GM12891 (cell line): ENCODE measurements around the gene SAMSN1. TPM values are rescaled to one million over a fixed set of nuclear protein-coding genes. Genes with fewer than 3 reads are reported as not detected.

ENCODE experiments used
- DNase-seq: peaks from one replicate; pipeline ENCODE4 v3.0.0; 2011; ENCODE audit warnings: low spot score; ENCODE audit not compliant: insufficient read length
- FAIRE-seq: peaks from 2 replicates; lab custom pipeline; 2011; peaks lifted over from hg19 to GRCh38; lab: Jason Lieb, UNC
- PAX5 ChIP-seq: IDR thresholded peaks from 2 replicates; pipeline ENCODE4 v1.6.1; 2011; ENCODE audit warnings: low read length, moderate library complexity, mild to moderate bottlenecking; ENCODE audit not compliant: insufficient read depth, severe bottlenecking
- POLR2A ChIP-seq: IDR thresholded peaks from 2 replicates; pipeline ENCODE4 v1.6.1; 2011; ENCODE audit warnings: low read depth, low read length, control low read depth
- POLR2AphosphoS5 ChIP-seq: IDR thresholded peaks from 2 replicates; pipeline ENCODE4 v1.6.1; 2011; ENCODE audit warnings: low read depth, low read length, control low read depth
- POU2F2 ChIP-seq: IDR thresholded peaks from 2 replicates; pipeline ENCODE4 v1.6.1; 2011; ENCODE audit warnings: low read depth, mild to moderate bottlenecking, control low read depth, low read length, moderate library complexity
- SPI1 ChIP-seq: IDR thresholded peaks from 2 replicates; pipeline ENCODE4 v1.6.1; 2011; ENCODE audit warnings: low read depth, low read length, control low read depth
- TAF1 ChIP-seq: IDR thresholded peaks from 2 replicates; pipeline ENCODE4 v1.6.1; 2011; ENCODE audit warnings: low read depth, low read length, control low read depth
- polyA plus RNA-seq: library from polyadenylated mRNA; unstranded; fragments of >200 nt; gene quantifications from one replicate; pipeline ENCODE4 v1.2.1, GENCODE V29; 2012; ENCODE audit warnings: low read depth, missing spikeins, inconsistent platforms; ENCODE audit not compliant: missing spikeins

The SAMSN1 gene
- 61.8 TPM for polyA plus RNA-seq

DNA sequence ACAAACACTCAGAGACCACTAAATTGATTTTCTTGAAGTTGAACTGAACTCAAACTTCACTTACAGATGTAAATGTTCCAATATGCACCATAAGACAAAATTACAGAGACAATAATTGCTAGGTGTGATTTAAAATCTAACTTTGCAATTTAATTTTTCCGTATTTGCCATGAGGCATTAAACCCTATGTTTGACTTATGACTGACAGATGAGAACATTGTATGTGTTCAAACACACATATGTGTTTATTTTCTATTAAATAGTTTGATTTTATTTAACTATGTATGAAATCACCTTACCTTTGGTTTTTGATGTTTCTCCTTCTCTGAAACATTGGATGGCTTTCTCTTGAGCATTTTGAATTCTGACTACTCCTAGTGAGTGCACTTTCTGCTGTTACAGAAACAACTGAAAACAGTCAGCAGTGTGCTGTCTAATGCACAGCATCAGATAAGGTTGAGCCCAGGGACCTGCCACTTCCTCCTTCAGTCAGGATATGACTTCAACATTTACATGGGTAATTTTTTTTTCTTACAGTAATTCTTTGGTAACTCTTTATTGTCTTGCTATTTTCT, at the start of gene SAMSN1:
TSS of gene SAMSN1 (minus strand) at position 410 of the 575 bp plus-strand sequence. CDS start at position 356, 54 bp downstream.
- DNase-seq (no peak), FAIRE-seq (peak; percentile 89)
- TF ChIP-seq PAX5, result no peak
- peak; percentile 94 for TF ChIP-seq SPI1
- TF ChIP-seq POU2F2, result peak; percentile 73; the same call in 1 of the 2 replicates
- peak; percentile 95 for TF ChIP-seq TAF1
- peak; percentile 96 for TF ChIP-seq POLR2AphosphoS5
- TF ChIP-seq POLR2A, result peak; percentile 97

DNA sequence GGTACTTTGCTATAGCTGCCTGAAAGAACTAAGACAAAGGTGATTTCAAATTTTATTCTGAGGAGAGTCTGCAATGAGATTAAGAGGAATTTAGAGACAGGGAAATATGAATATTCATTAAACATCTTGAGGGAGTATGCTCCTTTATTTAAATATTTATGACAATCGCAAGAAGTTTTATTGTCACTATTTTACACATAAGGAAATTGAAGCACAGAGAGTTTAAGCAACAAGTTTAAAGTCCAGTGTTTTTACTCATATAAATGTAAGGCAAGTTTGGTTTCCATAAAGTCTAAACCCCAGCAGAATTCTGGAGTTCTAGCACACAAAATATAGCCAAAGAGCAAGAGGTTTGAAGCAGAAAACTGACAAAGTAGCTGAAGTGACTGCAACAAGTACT, 49.3 kb upstream of the SAMSN1 start:
- TF ChIP-seq TAF1 (no peak), PAX5 (no peak), POU2F2 (no peak), SPI1 (no peak), POLR2A (no peak), POLR2AphosphoS5 (no peak)
- DNase-seq (no peak), FAIRE-seq (no peak)

DNA sequence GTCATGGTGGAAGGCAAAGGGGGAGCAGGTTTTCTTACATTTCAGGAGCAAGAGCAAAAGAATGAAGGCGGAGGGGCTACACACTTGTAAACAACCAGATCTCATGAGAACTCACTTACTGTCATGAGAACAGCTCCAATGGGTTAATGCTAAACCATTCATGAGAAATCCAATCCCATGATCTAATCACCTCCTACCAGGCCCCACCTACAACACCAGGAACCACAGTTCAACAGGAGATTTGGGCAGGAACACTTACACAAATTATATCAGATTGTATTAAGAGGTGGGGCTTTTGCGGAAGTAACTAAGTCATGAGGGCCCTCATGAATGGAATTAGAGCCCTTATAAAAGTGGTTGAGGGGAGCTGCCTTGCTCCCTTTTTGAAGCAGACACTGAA, 48.9 kb upstream of the SAMSN1 start:
- DNase-seq, result no peak
- TF ChIP-seq POLR2A, result no peak
- TF ChIP-seq PAX5, result no peak
- TF ChIP-seq POU2F2, result no peak
- TF ChIP-seq SPI1, result no peak
- no peak for TF ChIP-seq POLR2AphosphoS5
- TF ChIP-seq TAF1, result no peak
- FAIRE-seq, result peak; percentile 26

DNA sequence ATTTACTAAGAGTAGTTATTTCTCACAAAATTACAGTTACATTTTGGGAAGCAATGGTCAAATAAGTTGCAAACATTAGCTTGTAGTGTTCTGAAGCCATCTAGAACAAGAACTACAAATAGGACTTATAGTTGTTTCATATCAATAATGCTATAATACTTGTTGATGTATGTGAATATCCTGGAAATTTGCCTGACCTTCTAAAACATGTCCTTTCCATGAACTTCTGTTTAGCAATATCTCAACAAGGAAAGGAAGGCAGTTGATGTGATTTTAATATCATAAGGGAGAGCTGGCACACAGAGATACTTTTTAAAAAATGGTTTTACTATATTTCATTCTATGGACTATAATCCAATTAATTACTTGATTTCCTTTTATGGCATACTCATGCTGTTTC, 47.1 kb upstream of the SAMSN1 start:
- FAIRE-seq, result no peak
- DNase-seq, result no peak
- no peak for TF ChIP-seq PAX5
- TF ChIP-seq POLR2A, result no peak
- TF ChIP-seq TAF1, result no peak
- TF ChIP-seq POU2F2, result no peak
- no peak for TF ChIP-seq SPI1
- TF ChIP-seq POLR2AphosphoS5, result no peak

DNA sequence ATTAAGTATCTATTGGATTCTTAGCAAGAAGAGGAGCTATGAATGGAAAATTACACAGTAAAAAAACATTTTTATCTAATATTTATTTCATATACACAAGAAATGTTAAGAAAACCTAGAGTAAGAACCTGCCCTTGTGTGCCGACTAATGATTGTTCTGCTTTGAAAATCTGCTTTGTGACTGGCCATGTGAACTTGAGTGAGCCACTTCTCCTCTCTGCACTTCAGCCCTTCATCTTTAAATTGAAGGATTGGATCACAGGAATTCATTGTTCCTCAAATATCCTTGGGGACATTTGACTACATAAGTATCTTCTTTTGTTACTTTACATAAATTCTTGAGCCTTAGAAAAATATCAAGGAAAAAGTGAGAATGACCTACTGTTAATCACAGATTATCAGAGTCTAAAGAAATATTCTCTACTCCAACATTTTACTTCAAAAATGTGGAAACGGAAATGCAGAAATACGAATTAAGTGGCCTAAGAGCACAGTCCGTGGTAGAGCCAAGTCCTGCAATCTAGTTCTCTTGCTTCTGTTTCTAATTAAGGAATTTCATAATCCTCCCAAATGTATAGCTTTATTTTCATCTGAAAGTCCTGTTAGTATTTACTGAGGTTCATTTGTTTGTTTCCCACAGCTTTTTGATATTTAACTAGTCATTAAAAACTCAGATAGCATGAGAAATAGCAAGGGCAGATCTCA, 46.3 kb upstream of the SAMSN1 start:
- FAIRE-seq (no peak), DNase-seq (no peak)
- TF ChIP-seq PAX5 (no peak), POU2F2 (no peak), TAF1 (no peak), POLR2A (no peak), POLR2AphosphoS5 (no peak), SPI1 (no peak)

DNA sequence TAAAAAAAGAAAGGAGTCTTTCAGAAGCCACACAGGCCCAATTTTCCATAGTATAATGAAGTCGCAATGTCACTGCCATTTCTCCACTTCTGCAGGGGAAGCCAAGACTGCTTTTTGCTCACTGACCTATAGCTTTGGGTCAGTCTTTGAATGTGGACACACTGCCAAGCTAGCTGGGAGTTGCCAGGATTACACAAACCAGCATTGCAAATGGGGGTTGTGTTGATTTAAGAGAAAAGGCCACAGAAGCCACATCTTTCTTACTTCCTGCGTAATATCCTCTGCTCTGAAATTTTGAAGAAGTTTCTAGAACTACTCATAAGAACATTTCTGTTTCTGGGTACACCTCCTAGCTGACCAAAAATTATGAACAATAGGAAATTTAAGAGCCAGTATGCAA, 45.8 kb upstream of the SAMSN1 start:
- FAIRE-seq, result no peak
- DNase-seq, result no peak

DNA sequence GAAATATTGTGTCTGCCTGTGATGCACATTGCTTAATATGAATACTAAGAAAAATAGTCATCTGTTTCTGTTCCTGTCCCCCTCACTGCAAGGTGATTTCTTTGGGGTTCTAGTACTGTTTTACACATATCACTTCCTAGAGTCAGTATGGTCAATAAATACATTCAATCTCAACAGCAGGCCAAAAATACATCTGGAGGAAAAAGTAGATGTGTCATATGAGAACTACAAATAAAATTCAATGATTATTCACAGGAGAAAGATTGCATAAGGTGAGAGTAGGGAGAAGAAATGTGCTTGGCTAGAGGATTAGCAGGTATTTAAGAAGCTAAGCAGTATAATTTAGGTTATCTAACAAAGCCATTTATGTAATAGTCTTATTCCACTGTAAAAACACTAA, 45.3 kb upstream of the SAMSN1 start:
- FAIRE-seq (no peak), DNase-seq (no peak)
- TF ChIP-seq PAX5, result no peak
- TF ChIP-seq SPI1, result peak; percentile 65
- no peak for TF ChIP-seq TAF1
- TF ChIP-seq POU2F2, result no peak
- TF ChIP-seq POLR2AphosphoS5, result no peak

More for the DNA sequence above, 45.8 kb upstream of the SAMSN1 start:
- TF ChIP-seq TAF1 (no peak), POU2F2 (no peak), PAX5 (no peak), SPI1 (no peak), POLR2A (no peak), POLR2AphosphoS5 (no peak)

DNA sequence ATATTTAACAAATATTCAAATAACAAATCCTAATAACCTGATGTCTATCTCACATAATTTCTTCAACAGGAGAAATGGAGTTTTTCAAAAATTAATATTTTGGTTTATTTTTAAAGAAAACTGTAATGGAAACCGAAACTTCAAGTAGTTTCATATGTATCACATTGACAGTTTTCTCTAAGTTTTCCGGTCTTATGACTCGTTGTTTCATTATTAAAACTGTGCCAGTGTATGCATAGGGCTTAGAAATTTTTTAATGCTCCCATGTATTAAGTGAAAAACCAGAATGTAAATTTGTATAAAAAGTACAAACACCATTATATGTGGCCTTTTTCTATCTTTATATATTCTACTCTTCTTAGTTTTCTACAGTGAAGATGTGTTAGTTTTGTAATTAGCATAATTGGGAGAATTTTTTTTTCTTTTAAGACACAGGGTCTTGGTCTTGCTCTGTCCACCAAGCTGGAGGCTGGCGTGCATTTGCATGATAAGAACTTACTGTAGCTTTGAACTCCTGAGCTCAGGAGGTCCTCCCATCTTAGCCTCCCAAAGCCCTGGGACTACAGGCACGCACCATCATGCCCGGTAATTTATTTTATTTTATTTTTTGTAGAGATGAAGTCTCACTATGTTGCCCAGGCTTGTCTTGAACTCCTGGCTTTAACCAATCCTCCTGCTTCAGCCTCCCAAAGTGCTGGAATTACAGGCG, 43.9 kb upstream of the SAMSN1 start:
- FAIRE-seq (no peak), DNase-seq (no peak)
- no peak for TF ChIP-seq POLR2AphosphoS5
- no peak for TF ChIP-seq POLR2A
- no peak for TF ChIP-seq PAX5
- TF ChIP-seq TAF1, result no peak
- no peak for TF ChIP-seq SPI1
- TF ChIP-seq POU2F2, result no peak

DNA sequence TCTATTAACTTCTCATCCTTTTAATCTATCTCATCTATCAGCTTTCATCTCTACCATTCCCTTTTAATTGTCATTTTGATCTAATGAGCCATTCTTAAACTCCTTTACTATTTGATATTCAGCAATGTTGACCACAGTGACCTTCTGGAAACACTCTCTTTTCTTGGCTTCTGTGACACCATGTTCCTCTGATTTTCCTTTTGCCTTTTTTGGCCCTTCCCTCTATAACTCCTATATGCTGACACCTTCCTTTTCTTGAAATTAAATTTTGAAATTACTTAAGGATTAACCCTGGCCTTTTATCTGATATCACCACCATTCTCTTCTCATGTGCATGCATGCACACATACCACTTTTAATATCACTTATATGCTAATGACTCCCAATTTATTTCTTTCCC, 41.2 kb upstream of the SAMSN1 start:
- DNase-seq (no peak), FAIRE-seq (no peak)
- no peak for TF ChIP-seq TAF1
- no peak for TF ChIP-seq POU2F2
- TF ChIP-seq POLR2A, result no peak
- TF ChIP-seq POLR2AphosphoS5, result no peak
- TF ChIP-seq PAX5, result no peak
- no peak for TF ChIP-seq SPI1

DNA sequence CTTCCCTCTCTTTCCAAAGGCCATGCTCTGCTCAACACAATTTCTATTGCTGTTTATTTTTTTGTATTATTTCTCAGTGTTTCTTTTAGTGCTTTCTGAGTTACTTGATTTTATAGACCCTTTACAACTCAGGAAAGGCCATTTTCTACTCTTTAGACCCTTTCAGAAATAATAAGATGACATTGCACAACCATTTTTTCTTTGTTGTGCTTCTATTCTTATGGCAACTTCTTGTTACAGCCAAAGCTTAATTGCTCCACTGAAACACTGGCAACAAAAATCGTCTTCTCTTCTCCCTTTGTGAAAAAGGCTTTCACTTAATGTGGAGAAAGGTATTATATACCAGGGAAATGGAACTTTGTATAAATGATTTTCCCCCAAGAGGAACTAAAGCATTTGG, 39.0 kb upstream of the SAMSN1 start:
- TF ChIP-seq POLR2AphosphoS5, result no peak
- no peak for TF ChIP-seq SPI1
- TF ChIP-seq POU2F2, result no peak
- no peak for TF ChIP-seq PAX5
- TF ChIP-seq TAF1, result no peak
- TF ChIP-seq POLR2A, result no peak

More for the DNA sequence above, 39.0 kb upstream of the SAMSN1 start:
- DNase-seq (no peak), FAIRE-seq (no peak)
